CD8-positive, alpha-beta memory T cell (primary cell): ENCODE measurements around the gene CCDC171. TPM values are rescaled to one million over a fixed set of nuclear protein-coding genes. Genes with fewer than 3 reads are reported as not detected.

Experiments
- CTCF ChIA-PET: fragments of 350-600 bp; sonication (Branson Sonifier 250); formaldehyde crosslinking; loops from one replicate; lab custom pipeline; 2021; ENCODE audit warnings: antibody characterized with exemption; lab: Charles Lee
- POLR2A ChIA-PET: fragments of 350-600 bp; sonication (Branson Sonifier 250); formaldehyde crosslinking; loops from one replicate; lab custom pipeline; 2021; ENCODE audit warnings: antibody characterized with exemption; lab: Charles Lee
- DNase-seq, 5 donors: peaks; one replicate each; pipeline versions ENCODE4 v3.0.0 to v3.0.0-alpha.2; 2020 to 2022; ENCODE audit warnings: mixed read lengths in 1 of 5
- H3K27ac ChIP-seq: one replicate; pipeline ENCODE4 v1.7.0; 2013; ENCODE audit warnings: low read depth, mild to moderate bottlenecking, low read length, moderate library complexity
- H3K27me3 ChIP-seq: 2 replicates; pipeline ENCODE4 v1.7.0; 2013; ENCODE audit warnings: low read length, mild to moderate bottlenecking; ENCODE audit not compliant: insufficient read depth, poor library complexity, severe bottlenecking
- H3K36me3 ChIP-seq: 2 replicates; pipeline ENCODE4 v1.7.0; 2013; ENCODE audit warnings: mild to moderate bottlenecking, low read length, moderate library complexity; ENCODE audit not compliant: insufficient read depth
- H3K4me1 ChIP-seq: 2 replicates; pipeline ENCODE4 v1.7.0; 2013; ENCODE audit warnings: mild to moderate bottlenecking, low read length, moderate library complexity; ENCODE audit not compliant: insufficient read depth
- H3K4me3 ChIP-seq: 2 replicates; pipeline ENCODE4 v1.7.0; 2013; ENCODE audit warnings: mild to moderate bottlenecking, low read length
- H3K9me3 ChIP-seq: 2 replicates; pipeline ENCODE4 v1.7.0; 2013; ENCODE audit warnings: mild to moderate bottlenecking, low read length
- H3K27ac Mint-ChIP-seq, 8 donors: one replicate each; pipeline ENCODE4 v1.8.0; 2020 to 2021; ENCODE audit warnings: mixed read lengths in 8 of 8, mild to moderate bottlenecking in 6 of 8, inconsistent platforms in 3 of 8, moderate library complexity in 3 of 8
- H3K27me3 Mint-ChIP-seq, 2 donors: one replicate each; pipeline ENCODE4 v1.8.0; 2020 to 2021; ENCODE audit warnings: mixed read lengths in 2 of 2, mild to moderate bottlenecking in 1 of 2, moderate library complexity in 1 of 2
- H3K36me3 Mint-ChIP-seq, 3 donors: one replicate each; pipeline ENCODE4 v1.8.0; 2020 to 2021; ENCODE audit warnings: mixed read lengths in 3 of 3, inconsistent platforms in 1 of 3, mild to moderate bottlenecking in 1 of 3
- H3K4me1 Mint-ChIP-seq, 3 donors: one replicate each; pipeline ENCODE4 v1.8.0; 2020 to 2021; ENCODE audit warnings: mixed read lengths in 3 of 3, inconsistent platforms in 1 of 3, mild to moderate bottlenecking in 1 of 3
- H3K4me3 Mint-ChIP-seq, 7 donors: one replicate each; pipeline ENCODE4 v1.8.0; 2020 to 2021; ENCODE audit warnings: mixed read lengths in 7 of 7, mild to moderate bottlenecking in 6 of 7, moderate library complexity in 4 of 7, inconsistent platforms in 2 of 7
- H3K9me3 Mint-ChIP-seq, 5 donors: one replicate each; pipeline ENCODE4 v1.8.0; 2020 to 2022; ENCODE audit warnings: mixed read lengths in 5 of 5, mild to moderate bottlenecking in 3 of 5, moderate library complexity in 2 of 5, inconsistent platforms in 1 of 5
- polyA plus RNA-seq: library from polyadenylated mRNA; unstranded; fragments of 300-500 nt; fragmentation: Illumina TruSeq; gene quantifications from one replicate; pipeline ENCODE4 v1.2.3, GENCODE V29; 2021
- total RNA-seq, 2 experiments: library from RNA; stranded (reverse); gene quantifications; one replicate each; pipeline ENCODE4 v1.2.3, GENCODE V29; 2021

The CCDC171 gene
- total and polyA plus RNA-seq, 3 experiments from 2014 or later: 0.62 to 2.3 (median 1.8) TPM

- no peaks in the 10 kb centered on the region for H3K4me1 Mint-ChIP-seq
- H3K4me3 Mint-ChIP-seq: no peak overlapping the region
- H3K4me1 ChIP-seq: no peaks in the 10 kb centered on the region
Measured at GRCh38 chr9:15843931-15844330, 291.1 kb downstream of the CCDC171 start.

GRCh38 chr9:15846611-15847010, 293.8 kb downstream of the CCDC171 start:
- Mint-ChIP-seq H3K4me1 (no peaks in the 10 kb centered on the region), H3K9me3 (peaks cover 0 to 2% (median 0%) of the 10 kb centered on the region in 5 donors), H3K27ac (no peak overlapping the region), H3K4me3 (no peak overlapping the region), H3K27me3 (no peaks in the 10 kb centered on the region), H3K36me3 (no peaks in the 10 kb centered on the region)
- H3K4me1 ChIP-seq: no peaks in the 10 kb centered on the region
- H3K27me3 ChIP-seq: no peaks in the 10 kb centered on the region
- no peaks in the 10 kb centered on the region for H3K9me3 ChIP-seq
- ChIA-PET CTCF (interaction anchor here (1.6 kb wide), 1 partner anchor 9 kb away, joined by 3 read pairs; no protein-coding TSS in a partner anchor), POLR2A (no interaction called here)
- no peak for DNase-seq
- H3K36me3 ChIP-seq: no peaks in the 10 kb centered on the region
- H3K4me3 ChIP-seq: no peak overlapping the region
- no peak overlapping the region for H3K27ac ChIP-seq

More at GRCh38 chr9:15843931-15844330, 291.1 kb downstream of the CCDC171 start:
- Histone ChIP-seq H3K4me3 (no peak overlapping the region), H3K27ac (no peak overlapping the region), H3K9me3 (no peaks in the 10 kb centered on the region), H3K27me3 (no peaks in the 10 kb centered on the region), H3K36me3 (no peaks in the 10 kb centered on the region)
- no peak for DNase-seq
- Mint-ChIP-seq H3K27ac (no peak overlapping the region), H3K36me3 (no peaks in the 10 kb centered on the region), H3K9me3 (peaks cover 0 to 2% (median 0%) of the 10 kb centered on the region in 5 donors), H3K27me3 (no peaks in the 10 kb centered on the region)
- POLR2A ChIA-PET: no interaction called here
- CTCF ChIA-PET: no interaction called here

DNA sequence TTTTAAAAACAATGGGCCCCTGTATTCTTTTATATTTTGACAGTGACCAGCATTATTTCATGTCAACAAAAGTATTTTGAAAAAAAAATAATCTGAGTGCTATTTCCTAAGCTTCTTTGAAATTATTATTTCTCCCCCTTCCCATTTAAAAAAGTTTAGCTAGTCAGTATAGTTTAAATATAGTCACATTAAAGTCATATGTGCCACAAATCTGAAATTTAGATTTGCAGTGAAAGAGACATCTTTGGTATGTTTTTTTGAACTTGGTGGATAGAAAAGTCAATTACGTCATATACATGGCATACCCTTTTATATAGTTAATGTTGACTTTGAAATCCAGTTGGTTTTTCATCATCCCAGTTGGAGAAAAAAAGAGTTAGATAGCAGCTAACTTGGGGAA, 297.0 kb downstream of the CCDC171 start:
- no peaks in the 10 kb centered on the region for H3K27me3 ChIP-seq
- CTCF ChIA-PET: no interaction called here
- no peaks in the 10 kb centered on the region for H3K4me1 ChIP-seq
- no peaks in the 10 kb centered on the region for H3K36me3 Mint-ChIP-seq
- no peak overlapping the region for H3K4me3 ChIP-seq
- no peaks in the 10 kb centered on the region for H3K27me3 Mint-ChIP-seq
- DNase-seq: no peak
- no peaks in the 10 kb centered on the region for H3K9me3 ChIP-seq
- no peaks in the 10 kb centered on the region for H3K36me3 ChIP-seq
- H3K27ac ChIP-seq: no peak overlapping the region
- H3K4me1 Mint-ChIP-seq: no peaks in the 10 kb centered on the region
- H3K27ac Mint-ChIP-seq: no peak overlapping the region
- POLR2A ChIA-PET: no interaction called here
- H3K9me3 Mint-ChIP-seq: peaks cover 0 to 2% (median 0%) of the 10 kb centered on the region in 5 donors
- no peak overlapping the region for H3K4me3 Mint-ChIP-seq

DNA sequence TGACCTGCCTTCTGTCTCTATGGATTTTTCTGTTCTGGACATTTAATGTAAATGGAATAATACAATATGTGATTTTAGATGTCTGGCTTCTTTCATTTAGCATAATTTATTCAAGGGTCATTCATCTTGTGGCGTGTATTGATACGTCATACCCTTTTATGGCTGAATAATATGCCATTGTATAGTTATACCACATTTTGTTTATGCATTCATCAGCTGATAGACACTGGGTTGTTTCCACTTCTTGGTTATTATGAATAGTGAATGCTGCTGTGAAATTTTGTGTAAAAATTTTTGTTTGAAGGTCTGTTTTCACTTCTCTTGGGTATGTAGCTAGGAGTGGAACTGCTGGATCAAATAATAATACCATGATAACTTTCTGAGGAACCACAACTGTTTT, 298.9 kb downstream of the CCDC171 start:
- H3K27ac ChIP-seq: no peak overlapping the region
- no peak for DNase-seq
- no peak overlapping the region for H3K4me3 ChIP-seq
- H3K4me1 ChIP-seq: no peaks in the 10 kb centered on the region
- ChIA-PET POLR2A (no interaction called here), CTCF (no interaction called here)
- H3K9me3 ChIP-seq: no peaks in the 10 kb centered on the region
- Mint-ChIP-seq H3K27ac (peak overlapping the region in 1 of 8 donors; percentile 32), H3K36me3 (no peaks in the 10 kb centered on the region), H3K9me3 (peaks cover 0 to 5% (median 0%) of the 10 kb centered on the region in 5 donors), H3K27me3 (no peaks in the 10 kb centered on the region), H3K4me1 (no peaks in the 10 kb centered on the region), H3K4me3 (no peak overlapping the region)
- H3K36me3 ChIP-seq: no peaks in the 10 kb centered on the region
- no peaks in the 10 kb centered on the region for H3K27me3 ChIP-seq

- H3K27ac Mint-ChIP-seq: no peak overlapping the region
- no peaks in the 10 kb centered on the region for H3K4me1 Mint-ChIP-seq
- Histone ChIP-seq H3K27me3 (no peaks in the 10 kb centered on the region), H3K4me1 (no peaks in the 10 kb centered on the region), H3K9me3 (no peaks in the 10 kb centered on the region), H3K36me3 (no peaks in the 10 kb centered on the region), H3K4me3 (no peak overlapping the region), H3K27ac (no peak overlapping the region)
- no peaks in the 10 kb centered on the region for H3K36me3 Mint-ChIP-seq
- H3K4me3 Mint-ChIP-seq: no peak overlapping the region
- H3K9me3 Mint-ChIP-seq: peaks cover 0 to 7% (median 2%) of the 10 kb centered on the region in 5 donors
- POLR2A ChIA-PET: no interaction called here
- CTCF ChIA-PET: no interaction called here
- no peaks in the 10 kb centered on the region for H3K27me3 Mint-ChIP-seq
- no peak for DNase-seq
Measured at GRCh38 chr9:15856591-15856990, 303.7 kb downstream of the CCDC171 start.

DNA sequence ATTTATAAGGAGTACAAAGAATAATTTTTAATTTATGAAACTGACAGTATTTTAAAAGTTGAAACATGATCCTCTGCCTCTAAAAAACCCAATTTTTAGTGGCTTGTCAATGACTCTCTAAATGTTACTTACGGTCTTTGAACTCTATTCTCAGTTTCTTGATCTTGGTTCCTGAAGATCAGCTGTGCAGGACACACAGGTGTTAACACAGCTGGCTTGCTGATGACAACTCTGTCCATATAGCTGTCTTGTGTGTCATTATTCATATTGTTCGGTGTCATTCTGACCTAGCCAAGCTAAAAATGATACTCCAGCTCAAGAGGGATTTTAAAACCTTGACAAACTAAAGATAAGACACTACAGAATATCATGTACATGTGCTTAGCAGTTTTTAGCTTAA, 314.5 kb downstream of the CCDC171 start:
- H3K27ac ChIP-seq: no peak overlapping the region
- Mint-ChIP-seq H3K4me3 (no peak overlapping the region), H3K27me3 (peaks cover 0 to 1% of the 10 kb centered on the region in 2 donors), H3K36me3 (no peaks in the 10 kb centered on the region), H3K9me3 (peaks cover 0 to under 1% (median 0%) of the 10 kb centered on the region in 5 donors), H3K4me1 (no peaks in the 10 kb centered on the region), H3K27ac (no peak overlapping the region)
- no peak overlapping the region for H3K4me3 ChIP-seq
- no peaks in the 10 kb centered on the region for H3K36me3 ChIP-seq
- H3K27me3 ChIP-seq: no peaks in the 10 kb centered on the region
- ChIA-PET POLR2A (no interaction called here), CTCF (no interaction called here)
- no peaks in the 10 kb centered on the region for H3K4me1 ChIP-seq
- no peaks in the 10 kb centered on the region for H3K9me3 ChIP-seq
- no peak for DNase-seq

- Histone ChIP-seq H3K36me3 (no peaks in the 10 kb centered on the region), H3K9me3 (no peaks in the 10 kb centered on the region), H3K4me3 (no peak overlapping the region), H3K27ac (no peak overlapping the region), H3K4me1 (no peaks in the 10 kb centered on the region), H3K27me3 (no peaks in the 10 kb centered on the region)
- Mint-ChIP-seq H3K9me3 (no peaks in the 10 kb centered on the region), H3K4me3 (no peak overlapping the region), H3K27me3 (peaks cover 0 to 1% of the 10 kb centered on the region in 2 donors), H3K36me3 (no peaks in the 10 kb centered on the region), H3K27ac (no peak overlapping the region), H3K4me1 (no peaks in the 10 kb centered on the region)
- CTCF ChIA-PET: no interaction called here
- DNase-seq: no peak
- POLR2A ChIA-PET: no interaction called here
Measured at GRCh38 chr9:15867988-15868387, 315.1 kb downstream of the CCDC171 start.

GRCh38 chr9:15873573-15874177, 320.8 kb downstream of the CCDC171 start:
- Histone ChIP-seq H3K4me3 (no peak overlapping the region), H3K27ac (no peak overlapping the region), H3K9me3 (no peaks in the 10 kb centered on the region), H3K4me1 (no peaks in the 10 kb centered on the region), H3K27me3 (no peaks in the 10 kb centered on the region), H3K36me3 (no peaks in the 10 kb centered on the region)
- H3K9me3 Mint-ChIP-seq: no peaks in the 10 kb centered on the region
- no peaks in the 10 kb centered on the region for H3K36me3 Mint-ChIP-seq
- peaks cover 0 to 1% of the 10 kb centered on the region in 2 donors for H3K27me3 Mint-ChIP-seq
- POLR2A ChIA-PET: no interaction called here
- peak in 1 of 5 donors; percentile 5 for DNase-seq
- no peak overlapping the region for H3K4me3 Mint-ChIP-seq
- H3K27ac Mint-ChIP-seq: no peak overlapping the region
- CTCF ChIA-PET: no interaction called here
- no peaks in the 10 kb centered on the region for H3K4me1 Mint-ChIP-seq
